GM19452 (cell line): ENCODE results near the gene ADGRD2.

Source experiments
- ATAC-seq: cut with Tn5 transposase; IDR thresholded peaks from one replicate; pipeline ENCODE4 v1.9.1; 2021; ENCODE audit not compliant: unreplicated experiment

Gene ADGRD2

GRCh38 chr9:124495126-124496074 is 45.1 kb downstream of the ADGRD2 start:
- no peak for ATAC-seq

GRCh38 chr9:124496075-124496449 is 45.8 kb downstream of the ADGRD2 start:
- ATAC-seq: no peak

- no peak for ATAC-seq
Observed at GRCh38 chr9:124496463-124496862, 46.2 kb downstream of the ADGRD2 start.

- no peak for ATAC-seq
Observed at GRCh38 chr9:124497441-124497840, 47.2 kb downstream of the ADGRD2 start.

GRCh38 chr9:124498040-124498439 is 47.8 kb downstream of the ADGRD2 start:
- no peak for ATAC-seq

GRCh38 chr9:124498499-124499146 is 48.4 kb downstream of the ADGRD2 start:
- ATAC-seq: no peak

GRCh38 chr9:124499216-124499615 is 49.0 kb downstream of the ADGRD2 start:
- ATAC-seq: no peak

- ATAC-seq: no peak
Observed at GRCh38 chr9:124500028-124500795, 50.0 kb downstream of the ADGRD2 start.

GRCh38 chr9:124500796-124501611 is 50.8 kb downstream of the ADGRD2 start:
- no peak for ATAC-seq

- no peak for ATAC-seq
Observed at GRCh38 chr9:124501771-124502320, 51.6 kb downstream of the ADGRD2 start.

- ATAC-seq: no peak
Observed at GRCh38 chr9:124502711-124503702, 52.8 kb downstream of the ADGRD2 start.

GRCh38 chr9:124503713-124504529 is 53.7 kb downstream of the ADGRD2 start:
- no peak for ATAC-seq

- no peak for ATAC-seq
Observed at GRCh38 chr9:124504530-124505005, 54.3 kb downstream of the ADGRD2 start.

GRCh38 chr9:124505006-124505900 is 55.0 kb downstream of the ADGRD2 start:
- no peak for ATAC-seq

GRCh38 chr9:124505901-124506346 is 55.7 kb downstream of the ADGRD2 start:
- ATAC-seq: no peak

GRCh38 chr9:124506433-124506832 is 56.2 kb downstream of the ADGRD2 start:
- ATAC-seq: no peak
